D721Med (cell line): ENCODE measurements around the gene TOR1AIP1.
A peak's percentile ranks its signal among the peaks of the same experiment; 100 is the strongest.
"Not testable (repeated sequence)": the region's sequence is repeated elsewhere in the genome, so short reads cannot be mapped to it uniquely, and the experiment has no call there.

Experiments
- DNase-seq: peaks from one replicate; pipeline ENCODE4 v3.0.0; 2011; ENCODE audit warnings: low spot score; ENCODE audit not compliant: insufficient read length
- FAIRE-seq: peaks from 2 replicates; lab custom pipeline; 2011; peaks lifted over from hg19 to GRCh38; lab: Jason Lieb, UNC
- TF ChIP-seq, protein P1 (sequence below): IDR thresholded peaks from 2 replicates; pipeline ENCODE4 v1.5.1; 2012; ENCODE audit warnings: mild to moderate bottlenecking, control low read depth; ENCODE audit not compliant: insufficient read depth; ENCODE audit errors: missing control alignments

Gene TOR1AIP1

GRCh38 chr1:179953974-179954492, 71.9 kb downstream of the TOR1AIP1 start:
- DNase-seq (no peak), FAIRE-seq (no peak)
- TF ChIP-seq, protein P1, sequence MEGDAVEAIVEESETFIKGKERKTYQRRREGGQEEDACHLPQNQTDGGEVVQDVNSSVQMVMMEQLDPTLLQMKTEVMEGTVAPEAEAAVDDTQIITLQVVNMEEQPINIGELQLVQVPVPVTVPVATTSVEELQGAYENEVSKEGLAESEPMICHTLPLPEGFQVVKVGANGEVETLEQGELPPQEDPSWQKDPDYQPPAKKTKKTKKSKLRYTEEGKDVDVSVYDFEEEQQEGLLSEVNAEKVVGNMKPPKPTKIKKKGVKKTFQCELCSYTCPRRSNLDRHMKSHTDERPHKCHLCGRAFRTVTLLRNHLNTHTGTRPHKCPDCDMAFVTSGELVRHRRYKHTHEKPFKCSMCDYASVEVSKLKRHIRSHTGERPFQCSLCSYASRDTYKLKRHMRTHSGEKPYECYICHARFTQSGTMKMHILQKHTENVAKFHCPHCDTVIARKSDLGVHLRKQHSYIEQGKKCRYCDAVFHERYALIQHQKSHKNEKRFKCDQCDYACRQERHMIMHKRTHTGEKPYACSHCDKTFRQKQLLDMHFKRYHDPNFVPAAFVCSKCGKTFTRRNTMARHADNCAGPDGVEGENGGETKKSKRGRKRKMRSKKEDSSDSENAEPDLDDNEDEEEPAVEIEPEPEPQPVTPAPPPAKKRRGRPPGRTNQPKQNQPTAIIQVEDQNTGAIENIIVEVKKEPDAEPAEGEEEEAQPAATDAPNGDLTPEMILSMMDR = no peak

- DNase-seq (no peak), FAIRE-seq (peak; percentile 97)
- TF ChIP-seq, protein P1 = no peak
These were observed 72.6 kb downstream of the TOR1AIP1 start, which contains the start of gene CEP350 for GRCh38 chr1:179954493-179955286. CEP350 (plus strand) TSS chr1:179954810; CDS start chr1:179986182, 31,372 bp downstream.

DNA sequence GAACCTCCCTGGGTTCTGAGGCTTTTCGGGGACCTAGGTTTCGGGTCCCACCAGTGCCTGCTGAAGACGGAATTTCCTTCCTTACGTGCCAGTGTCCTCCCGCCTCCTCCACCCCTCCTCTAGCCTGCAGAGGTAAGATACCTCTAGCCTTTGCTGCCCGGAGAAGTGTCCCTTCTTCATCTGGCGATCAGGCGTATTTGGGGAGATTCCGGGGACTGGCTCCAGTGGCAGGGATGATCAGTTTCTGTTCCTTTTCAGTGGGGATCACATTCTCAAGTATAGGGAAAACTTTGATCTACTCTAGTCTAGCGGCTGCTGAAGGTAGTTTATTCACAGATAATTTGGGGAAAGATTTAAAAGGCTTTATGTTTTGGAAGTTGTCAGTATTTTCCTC, 73.2 kb downstream of the TOR1AIP1 start:
- TF ChIP-seq, protein P1 = no peak
- no peak for FAIRE-seq
- no peak for DNase-seq

- DNase-seq (no peak), FAIRE-seq (no peak)
- TF ChIP-seq, protein P1 = no peak
These were observed 73.6 kb downstream of the TOR1AIP1 start for GRCh38 chr1:179955731-179956130.

DNA sequence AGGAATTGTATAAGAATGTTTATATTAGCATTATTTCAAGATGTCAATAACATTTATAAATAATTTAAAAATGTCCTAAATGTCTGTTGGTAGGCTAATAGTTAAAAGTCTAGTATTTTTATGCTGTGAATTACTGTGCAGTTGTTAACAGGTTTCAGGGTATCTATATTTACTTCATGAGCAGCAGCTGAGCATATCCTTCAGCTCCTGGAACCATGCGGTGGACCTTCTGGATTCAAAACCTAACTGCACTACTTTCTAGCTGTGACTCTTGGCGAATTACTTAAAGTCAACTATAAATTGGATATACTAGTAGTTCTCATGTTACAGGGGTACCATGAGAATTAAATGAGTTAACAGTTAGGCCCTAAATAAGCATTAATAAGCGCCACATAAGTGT, 76.3 kb downstream of the TOR1AIP1 start:
- FAIRE-seq (no peak), DNase-seq (no peak)
- TF ChIP-seq, protein P1 = no peak

- FAIRE-seq, DNase-seq: not testable (repeated sequence)
These were observed 80.1 kb downstream of the TOR1AIP1 start for GRCh38 chr1:179962168-179962567.

- no peak for FAIRE-seq
- TF ChIP-seq, protein P1 = no peak
- DNase-seq = no peak
These were observed 84.5 kb downstream of the TOR1AIP1 start for GRCh38 chr1:179966551-179966950.
